GM12875 (cell line): ENCODE data around the gene NDNF.
A peak's percentile ranks its signal among the peaks of the same experiment; 100 is the strongest.

ENCODE experiments used
- H3K4me3 ChIP-seq: one replicate; pipeline ENCODE4 v1.5.1; 2011; ENCODE audit warnings: low read depth, low read length, control low read depth
- TF ChIP-seq, protein P1 (sequence below): IDR thresholded peaks from 2 replicates; pipeline ENCODE4 v1.5.1; 2011; ENCODE audit warnings: low read depth, mild to moderate bottlenecking, control low read depth, inconsistent platforms, low read length, moderate library complexity, borderline replicate concordance; ENCODE audit not compliant: insufficient read depth

Gene NDNF, protein sequence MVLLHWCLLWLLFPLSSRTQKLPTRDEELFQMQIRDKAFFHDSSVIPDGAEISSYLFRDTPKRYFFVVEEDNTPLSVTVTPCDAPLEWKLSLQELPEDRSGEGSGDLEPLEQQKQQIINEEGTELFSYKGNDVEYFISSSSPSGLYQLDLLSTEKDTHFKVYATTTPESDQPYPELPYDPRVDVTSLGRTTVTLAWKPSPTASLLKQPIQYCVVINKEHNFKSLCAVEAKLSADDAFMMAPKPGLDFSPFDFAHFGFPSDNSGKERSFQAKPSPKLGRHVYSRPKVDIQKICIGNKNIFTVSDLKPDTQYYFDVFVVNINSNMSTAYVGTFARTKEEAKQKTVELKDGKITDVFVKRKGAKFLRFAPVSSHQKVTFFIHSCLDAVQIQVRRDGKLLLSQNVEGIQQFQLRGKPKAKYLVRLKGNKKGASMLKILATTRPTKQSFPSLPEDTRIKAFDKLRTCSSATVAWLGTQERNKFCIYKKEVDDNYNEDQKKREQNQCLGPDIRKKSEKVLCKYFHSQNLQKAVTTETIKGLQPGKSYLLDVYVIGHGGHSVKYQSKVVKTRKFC

DNA sequence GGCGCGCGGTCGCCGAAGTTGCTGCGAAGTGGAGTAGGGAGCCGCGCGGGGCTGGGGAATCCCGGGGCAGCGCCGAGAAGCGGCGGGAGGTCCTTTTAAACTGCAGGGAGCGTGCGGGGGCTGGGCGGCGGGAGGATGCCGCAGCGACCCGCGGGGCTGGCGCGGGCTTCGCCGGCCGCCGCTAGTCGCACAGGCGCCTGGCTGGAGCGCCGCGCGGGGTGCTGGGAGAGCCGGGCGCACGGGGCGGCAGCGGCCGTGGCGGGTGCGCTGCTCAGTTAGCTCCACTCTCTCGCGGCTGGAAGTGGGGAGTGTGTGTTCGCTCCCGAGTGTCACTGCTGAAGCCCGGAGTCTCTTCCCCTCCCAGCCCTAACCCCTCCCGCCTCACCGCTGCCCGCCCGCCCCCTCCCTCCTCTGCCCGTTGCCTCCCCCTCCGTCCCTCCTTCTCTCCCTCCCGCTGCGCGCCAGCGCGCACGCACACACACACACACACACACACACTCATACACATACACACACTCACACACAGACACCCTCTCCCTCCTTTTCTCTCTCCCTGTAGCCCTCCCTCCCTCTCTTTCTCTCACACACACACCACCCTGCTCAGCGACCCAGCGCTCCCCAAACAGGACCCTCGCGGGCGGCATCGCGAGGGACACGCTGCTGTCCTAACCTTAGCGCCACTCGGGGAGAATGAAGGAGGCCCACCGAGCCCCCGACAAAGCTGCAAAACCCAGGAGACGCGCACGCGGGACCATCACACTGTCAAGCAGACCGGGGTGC, at the start of gene NDNF:
Gene NDNF, minus strand, starts transcription at position 312 of the 780 bp plus-strand sequence. CDS start 26,698 bp downstream, outside the sequence.
- no peak within 1 kb of the TSS for H3K4me3 ChIP-seq
- TF ChIP-seq, protein P1, sequence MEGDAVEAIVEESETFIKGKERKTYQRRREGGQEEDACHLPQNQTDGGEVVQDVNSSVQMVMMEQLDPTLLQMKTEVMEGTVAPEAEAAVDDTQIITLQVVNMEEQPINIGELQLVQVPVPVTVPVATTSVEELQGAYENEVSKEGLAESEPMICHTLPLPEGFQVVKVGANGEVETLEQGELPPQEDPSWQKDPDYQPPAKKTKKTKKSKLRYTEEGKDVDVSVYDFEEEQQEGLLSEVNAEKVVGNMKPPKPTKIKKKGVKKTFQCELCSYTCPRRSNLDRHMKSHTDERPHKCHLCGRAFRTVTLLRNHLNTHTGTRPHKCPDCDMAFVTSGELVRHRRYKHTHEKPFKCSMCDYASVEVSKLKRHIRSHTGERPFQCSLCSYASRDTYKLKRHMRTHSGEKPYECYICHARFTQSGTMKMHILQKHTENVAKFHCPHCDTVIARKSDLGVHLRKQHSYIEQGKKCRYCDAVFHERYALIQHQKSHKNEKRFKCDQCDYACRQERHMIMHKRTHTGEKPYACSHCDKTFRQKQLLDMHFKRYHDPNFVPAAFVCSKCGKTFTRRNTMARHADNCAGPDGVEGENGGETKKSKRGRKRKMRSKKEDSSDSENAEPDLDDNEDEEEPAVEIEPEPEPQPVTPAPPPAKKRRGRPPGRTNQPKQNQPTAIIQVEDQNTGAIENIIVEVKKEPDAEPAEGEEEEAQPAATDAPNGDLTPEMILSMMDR, result no peak

DNA sequence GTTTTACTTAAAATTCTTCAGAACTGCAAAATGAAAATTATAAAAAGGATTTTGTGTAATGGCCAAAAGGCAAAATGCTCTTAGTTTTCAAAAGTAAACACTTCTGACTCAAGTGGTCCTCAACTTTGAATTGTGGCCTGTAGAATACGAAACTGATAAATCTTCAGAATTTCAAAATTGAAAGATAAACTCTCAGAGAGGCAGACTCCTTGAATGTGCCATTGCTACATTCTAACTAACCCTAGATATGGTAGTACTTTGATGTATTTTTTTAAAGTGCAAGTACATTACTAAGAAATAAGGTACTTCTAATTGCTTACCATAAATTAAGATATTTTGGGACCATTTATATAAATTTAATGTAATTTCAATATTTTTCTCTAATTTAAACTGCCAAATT, 47.4 kb upstream of the NDNF start:
- TF ChIP-seq, protein P1, result no peak
- H3K4me3 ChIP-seq, result no peak overlapping the region

DNA sequence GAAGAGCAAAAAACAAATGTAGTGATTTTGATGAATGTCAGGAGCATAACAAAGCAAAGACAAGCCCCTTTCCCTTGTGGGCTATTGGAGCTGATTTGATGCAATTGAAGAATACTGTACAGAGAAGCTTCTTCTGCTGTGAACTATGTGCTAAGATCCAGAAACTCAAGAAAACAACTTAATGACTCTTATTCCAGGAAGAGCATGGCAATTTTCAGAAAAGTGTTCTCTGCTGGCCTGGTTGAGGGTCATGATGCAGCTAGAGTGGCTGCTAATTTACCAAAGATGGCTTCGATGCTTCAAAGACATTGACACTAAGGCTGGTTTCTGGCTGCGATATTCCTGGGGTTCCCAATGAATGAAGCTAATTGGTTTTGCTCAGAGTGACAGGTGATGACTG, 46.0 kb upstream of the NDNF start:
- H3K4me3 ChIP-seq, result no peak overlapping the region
- TF ChIP-seq, protein P1, result no peak

DNA sequence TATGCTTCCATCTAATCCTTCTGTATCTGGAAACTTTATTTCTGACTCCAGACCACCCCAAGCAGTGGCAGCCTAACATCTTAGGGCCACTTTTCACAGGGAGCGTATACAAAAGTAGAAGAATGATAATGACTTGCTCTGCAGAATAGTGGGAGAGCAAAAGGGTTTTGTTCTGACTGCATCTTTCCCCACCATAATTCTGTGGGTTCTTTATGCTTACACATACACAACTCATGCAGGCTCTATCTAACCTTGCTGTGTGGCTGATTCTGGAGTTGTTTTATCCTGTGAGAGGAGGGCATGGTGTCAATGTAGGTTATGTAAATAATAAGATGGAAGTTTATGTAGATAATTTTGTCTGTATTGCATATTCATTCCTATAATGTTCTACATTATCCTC, 42.4 kb upstream of the NDNF start:
- TF ChIP-seq, protein P1, result no peak
- no peak overlapping the region for H3K4me3 ChIP-seq

DNA sequence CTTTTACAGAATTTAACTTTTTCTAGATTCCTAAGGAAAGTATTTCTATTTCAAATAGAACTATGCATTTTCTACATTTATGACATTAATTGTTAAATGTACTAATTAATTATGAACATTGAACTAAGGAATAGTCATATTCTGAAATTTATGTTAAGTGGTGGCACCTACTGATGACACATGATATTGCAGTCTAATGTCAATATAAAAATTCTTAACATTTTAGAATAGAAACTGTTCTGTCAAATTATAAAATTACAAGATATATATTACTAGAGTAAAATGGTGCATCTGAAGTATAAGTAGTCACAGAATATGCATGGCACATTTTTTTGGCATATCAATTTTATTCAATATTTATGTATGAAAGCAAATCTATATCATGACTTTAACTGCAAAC, 40.2 kb upstream of the NDNF start:
- TF ChIP-seq, protein P1, result 0 out of 2 replicates have a peak, but pooled peaks have one; percentile 3
- H3K4me3 ChIP-seq, result no peak overlapping the region

DNA sequence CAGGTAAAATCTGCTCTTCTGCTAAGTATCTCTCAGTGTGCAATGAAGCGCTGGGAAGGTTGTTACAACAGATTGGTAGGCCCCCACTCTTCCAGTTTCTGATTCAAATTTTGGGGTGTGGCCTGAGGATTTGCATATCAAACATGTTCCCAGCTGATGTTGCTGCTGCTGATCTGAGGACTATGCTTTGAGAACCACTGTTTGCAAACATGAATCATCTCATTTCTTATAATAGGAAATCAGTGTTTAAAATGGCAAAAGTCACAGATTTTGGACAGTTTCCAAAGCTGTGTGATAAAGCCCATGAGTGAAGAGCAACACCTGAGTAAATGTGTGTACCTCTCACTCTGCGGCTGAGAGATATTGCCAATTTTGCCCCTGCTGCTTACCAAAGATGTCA, 36.2 kb upstream of the NDNF start:
- H3K4me3 ChIP-seq, result no peak overlapping the region

More for the DNA sequence above, 36.2 kb upstream of the NDNF start:
- TF ChIP-seq, protein P1, result no peak
